HG03575 (cell line): ENCODE results near the gene LDB2.
A peak's percentile ranks its signal among the peaks of the same experiment; 100 is the strongest.
"Not testable (repeated sequence)": the region's sequence is repeated elsewhere in the genome, so short reads cannot be mapped to it uniquely, and the experiment has no call there.

ENCODE experiments used
- ATAC-seq: cut with Tn5 transposase; IDR thresholded peaks from one replicate; pipeline ENCODE4 v1.9.1; 2021; ENCODE audit not compliant: unreplicated experiment, insufficient number of reproducible peaks, low FRiP score; ENCODE audit errors: extremely low read depth

Gene LDB2

GRCh38 chr4:16897991-16898827 lies at the start of gene LDB2:
Gene LDB2 (minus strand): TSS chr4:16898645.
- ATAC-seq = no peak

GRCh38 chr4:16942491-16942890 lies 44.0 kb upstream of the LDB2 start:
- ATAC-seq = no peak

- ATAC-seq = no peak
Observed at GRCh38 chr4:16939178-16939577, 40.7 kb upstream of the LDB2 start.

GRCh38 chr4:16938512-16939040 lies 40.1 kb upstream of the LDB2 start:
- no peak for ATAC-seq

GRCh38 chr4:16931339-16932305 lies 33.2 kb upstream of the LDB2 start:
- no peak for ATAC-seq

- no peak for ATAC-seq
Observed at GRCh38 chr4:16926214-16926613, 27.8 kb upstream of the LDB2 start.

GRCh38 chr4:16918716-16919115 lies 20.3 kb upstream of the LDB2 start:
- ATAC-seq = not testable (repeated sequence)

- ATAC-seq = peak; percentile 91
Observed at GRCh38 chr4:16916719-16917337, 18.4 kb upstream of the LDB2 start.

- ATAC-seq = no peak
Observed at GRCh38 chr4:16916031-16916430, 17.6 kb upstream of the LDB2 start.

GRCh38 chr4:16914208-16914607 lies 15.8 kb upstream of the LDB2 start:
- ATAC-seq = no peak

- ATAC-seq = no peak
Observed at GRCh38 chr4:16912896-16913295, 14.5 kb upstream of the LDB2 start.

- no peak for ATAC-seq
Observed at GRCh38 chr4:16909281-16909680, 10.8 kb upstream of the LDB2 start.

GRCh38 chr4:16908377-16909021 lies 10.1 kb upstream of the LDB2 start:
- no peak for ATAC-seq

- no peak for ATAC-seq
Observed at GRCh38 chr4:16900325-16900724, 1.9 kb upstream of the LDB2 start.

- no peak for ATAC-seq
Observed at GRCh38 chr4:16896881-16897750, 1.3 kb downstream of the LDB2 start.

GRCh38 chr4:16894406-16894805 lies 4.0 kb downstream of the LDB2 start:
- no peak for ATAC-seq

GRCh38 chr4:16893141-16893651 lies 5.2 kb downstream of the LDB2 start:
- no peak for ATAC-seq

GRCh38 chr4:16890651-16891050 lies 7.8 kb downstream of the LDB2 start:
- no peak for ATAC-seq
